Heart right ventricle (tissue), 16 donors: ENCODE results near the gene CIC. TPM values are rescaled to one million over a fixed set of nuclear protein-coding genes. Genes with fewer than 3 reads are reported as not detected.

ENCODE experiments used
- ATAC-seq, 8 donors: fragments of 200-7000 bp; cut with Tn5 transposase; one replicate each; pipeline ENCODE4 v1.9.1; 2020; ENCODE audit warnings: mild to moderate bottlenecking in 8 of 8, moderate library complexity in 8 of 8, moderate number of reproducible peaks in 1 of 8
- DNase-seq, 2 donors: peaks; one replicate each; pipeline ENCODE4 v3.0.0-alpha.2; 2020
- H3K27ac ChIP-seq, 10 donors: fragments of 200-600 bp; sonication (generic) in 2 of 10; one replicate each; pipeline versions ENCODE4 v1.5.0 to v1.8.0; 2020 to 2022; ENCODE audit warnings: mild to moderate bottlenecking in 3 of 10
- H3K27me3 ChIP-seq, 7 donors: fragments of 200-600 bp; one replicate each; pipeline ENCODE4 v1.8.0; 2021 to 2022; ENCODE audit warnings: mild to moderate bottlenecking in 2 of 7
- H3K36me3 ChIP-seq, 9 donors: fragments of 200-600 bp; sonication (generic) in 1 of 9; one replicate each; pipeline versions ENCODE4 v1.5.0 to v1.8.0; 2020 to 2022; ENCODE audit warnings: mild to moderate bottlenecking in 2 of 9
- H3K4me1 ChIP-seq, 9 donors: fragments of 200-600 bp; sonication (generic) in 1 of 9; one replicate each; pipeline versions ENCODE4 v1.5.0 to v1.8.0; 2020 to 2022; ENCODE audit warnings: mild to moderate bottlenecking in 4 of 9
- H3K4me3 ChIP-seq, 10 donors: fragments of 200-600 bp; sonication (generic) in 2 of 10; one replicate each; pipeline versions ENCODE4 v1.5.0 to v1.8.0; 2020 to 2022; ENCODE audit warnings: mild to moderate bottlenecking in 7 of 10, moderate library complexity in 2 of 10
- H3K9me3 ChIP-seq, 11 donors: fragments of 200-600 bp in 10 of 11; sonication (generic) in 2 of 11; one replicate each; pipeline versions ENCODE4 v1.5.0 to v1.8.0; 2013 to 2022; ENCODE audit warnings: mild to moderate bottlenecking in 2 of 11, control low read depth in 1 of 11, moderate library complexity in 1 of 11
- WGBS, 2 donors: extraction: QIAGEN DNeasy Blood & Tissue Kit; methylation state at CpG; one replicate each; pipeline ENCODE4 v1.1.7; 2013; ENCODE audit warnings: inconsistent platforms in 1 of 2; 5-methylcytosine and 5-hydroxymethylcytosine counted together
- intact Hi-C, 10 donors: fragments of 100-400 bp; cut with DNase I; formaldehyde crosslinking; loops; one replicate each; pipeline versions ENCODE4 v1.11.1 to v1.14.2; 2022
- polyA plus RNA-seq, 2 donors: library from polyadenylated mRNA; stranded (reverse); fragments of 200-250 nt; gene quantifications; one replicate each; pipeline ENCODE4 v1.2.3, GENCODE V29; 2013
- total RNA-seq, 10 donors: library from RNA; stranded (reverse); fragmentation: NEBNext Ultra II Directional in 3 of 10; extraction: Animal tissue kit (Norgen Biotek cat#: 25700) in 3 of 10; gene quantifications; one replicate each; pipeline versions ENCODE4 v1.2.1 to v1.2.4, GENCODE V29; 2021 to 2023
- TF ChIP-seq, protein P1 (sequence below), 9 donors: fragments of 200-600 bp; sonication (generic) in 2 of 9; IDR thresholded peaks; one replicate each; pipeline versions ENCODE4 v1.5.0 to v1.8.0; 2021 to 2022; ENCODE audit warnings: antibody characterized with exemption in 9 of 9, mild to moderate bottlenecking in 5 of 9, moderate library complexity in 1 of 9
- donor health status: Arrhythmogenic right ventricular cardiomyopathy.
- donor health status: ischemic (EF 13 %, LVEDD 7.1; RV severe dilation, severe dysfunction).
- donor health status: healthy with polysubstance abuse.
- donor health status: DM: no; HTN: yes; CAD: no.
- donor health status: DM: no; HTN: no; CAD: no.
- donor health status: ischemic (EF 25% LVEDD 6.9; RV normal size, moderate dysfunction).
- donor health status: ischemic (EF 25% LVEDD 5.7; RV mildly dilated, moderate dysfunction).
- donor health status: healthy.
- donor health status: DM: yes; HTN: yes; CAD: no.
- donor health status: Ischemic cardiomyopathy.
- donor health status: ischemic (EF 35%, LVEDD 5.7; RV mildly dilated, moderate dysfunction).
- donor health status: nonischemic (EF 11% LVEDD 7.7; RV severe dilation, severe dysfunction).
- donor health status: DM: yes; HTN: yes; CAD: no.
- donor health status: PGD.
- donor health status: ischemic (EF 29% LVEDD 5.4; RV normal size, mild dysfunction).
- donor health status: nonischemic (EF 23%, LVEDD 6.1; RV moderate dilation, normal function).

The CIC gene
- total and polyA plus RNA-seq, 12 donors, result 17.6 to 42.0 (median 32.0) TPM

GRCh38 chr19:42316223-42317211 lies 47.5 kb downstream of the CIC start:
- TF ChIP-seq, protein P1, sequence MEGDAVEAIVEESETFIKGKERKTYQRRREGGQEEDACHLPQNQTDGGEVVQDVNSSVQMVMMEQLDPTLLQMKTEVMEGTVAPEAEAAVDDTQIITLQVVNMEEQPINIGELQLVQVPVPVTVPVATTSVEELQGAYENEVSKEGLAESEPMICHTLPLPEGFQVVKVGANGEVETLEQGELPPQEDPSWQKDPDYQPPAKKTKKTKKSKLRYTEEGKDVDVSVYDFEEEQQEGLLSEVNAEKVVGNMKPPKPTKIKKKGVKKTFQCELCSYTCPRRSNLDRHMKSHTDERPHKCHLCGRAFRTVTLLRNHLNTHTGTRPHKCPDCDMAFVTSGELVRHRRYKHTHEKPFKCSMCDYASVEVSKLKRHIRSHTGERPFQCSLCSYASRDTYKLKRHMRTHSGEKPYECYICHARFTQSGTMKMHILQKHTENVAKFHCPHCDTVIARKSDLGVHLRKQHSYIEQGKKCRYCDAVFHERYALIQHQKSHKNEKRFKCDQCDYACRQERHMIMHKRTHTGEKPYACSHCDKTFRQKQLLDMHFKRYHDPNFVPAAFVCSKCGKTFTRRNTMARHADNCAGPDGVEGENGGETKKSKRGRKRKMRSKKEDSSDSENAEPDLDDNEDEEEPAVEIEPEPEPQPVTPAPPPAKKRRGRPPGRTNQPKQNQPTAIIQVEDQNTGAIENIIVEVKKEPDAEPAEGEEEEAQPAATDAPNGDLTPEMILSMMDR (IDR thresholded peaks at IDR 0.05), result no peak
- Histone ChIP-seq H3K27me3 (peaks cover 0 to 44% (median 14%) of the 10 kb centered on the region in 7 donors), H3K9me3 (no peaks in the 10 kb centered on the region), H3K27ac (no peak overlapping the region), H3K4me1 (peaks cover 0 to 21% (median 11%) of the 10 kb centered on the region in 9 donors), H3K4me3 (no peak overlapping the region), H3K36me3 (no peaks in the 10 kb centered on the region)
- ATAC-seq (peak in 1 of 8 donors; percentile 23), DNase-seq (no peak)
- WGBS, 2 donors, result 31% methylated on average over 28 of the region's 28 CpGs
- intact Hi-C loops, result loop anchor here in 1 of 10 donors (10.0 kb wide), 1 partner anchor 182 kb away; the partner anchor contains the start of gene POU2F2

DNA sequence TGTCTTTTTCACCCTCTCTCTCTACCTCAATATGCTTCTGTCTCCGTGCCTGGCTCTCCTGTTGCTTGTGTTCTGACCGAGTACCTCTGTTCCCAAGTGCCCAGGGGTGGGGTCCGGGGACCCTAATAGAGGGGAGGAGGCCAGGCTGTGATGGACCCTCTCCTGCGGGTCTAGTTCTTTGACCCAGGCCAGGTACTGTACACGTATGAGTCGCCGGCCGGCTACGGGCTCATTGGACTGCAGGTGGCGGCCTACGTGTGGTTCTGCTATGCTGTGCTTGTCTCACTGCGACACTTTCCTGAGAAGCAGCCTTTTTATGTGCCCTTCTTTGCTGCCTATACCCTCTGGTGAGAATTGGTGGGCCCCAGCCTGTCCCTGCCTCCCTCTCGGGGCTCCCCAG lies 48.5 kb downstream of the CIC start:
- no peaks in the 10 kb centered on the region for H3K36me3 ChIP-seq
- H3K4me3 ChIP-seq, result no peak overlapping the region
- TF ChIP-seq, protein P1 (IDR thresholded peaks at IDR 0.05), result no peak
- peaks cover 0 to 21% (median 11%) of the 10 kb centered on the region in 9 donors for H3K4me1 ChIP-seq
- DNase-seq (no peak), ATAC-seq (no peak)
- intact Hi-C loops, result loop anchor here in 1 of 10 donors (10.0 kb wide), 1 partner anchor 183 kb away; the partner anchor contains the start of gene POU2F2
- WGBS, 2 donors, result 85 to 88% methylated on average over 13 of the region's 13 CpGs
- H3K27ac ChIP-seq, result no peak overlapping the region
- H3K9me3 ChIP-seq, result no peaks in the 10 kb centered on the region
- H3K27me3 ChIP-seq, result peaks cover 0 to 43% (median 4%) of the 10 kb centered on the region in 7 donors

GRCh38 chr19:42322305-42322704 lies 53.3 kb downstream of the CIC start:
- no peaks in the 10 kb centered on the region for H3K9me3 ChIP-seq
- WGBS, 2 donors, result 59 to 64% methylated on average over 9 of the region's 9 CpGs
- H3K27me3 ChIP-seq, result peaks cover 12 to 35% (median 26%) of the 10 kb centered on the region in 7 donors
- ATAC-seq, result no peak
- H3K27ac ChIP-seq, result no peak overlapping the region
- TF ChIP-seq, protein P1 (IDR thresholded peaks at IDR 0.05), result no peak
- DNase-seq, result no peak
- intact Hi-C loops, result loop anchor here in 6 of 10 donors (5.0 to 10.0 kb wide), 2 partner anchors 188 to 190 kb away; partner anchors contain the start of gene POU2F2 (in 6 of the 6)
- H3K36me3 ChIP-seq, result no peaks in the 10 kb centered on the region
- H3K4me3 ChIP-seq, result no peak overlapping the region
- peaks cover 9 to 26% (median 24%) of the 10 kb centered on the region in 9 donors for H3K4me1 ChIP-seq

DNA sequence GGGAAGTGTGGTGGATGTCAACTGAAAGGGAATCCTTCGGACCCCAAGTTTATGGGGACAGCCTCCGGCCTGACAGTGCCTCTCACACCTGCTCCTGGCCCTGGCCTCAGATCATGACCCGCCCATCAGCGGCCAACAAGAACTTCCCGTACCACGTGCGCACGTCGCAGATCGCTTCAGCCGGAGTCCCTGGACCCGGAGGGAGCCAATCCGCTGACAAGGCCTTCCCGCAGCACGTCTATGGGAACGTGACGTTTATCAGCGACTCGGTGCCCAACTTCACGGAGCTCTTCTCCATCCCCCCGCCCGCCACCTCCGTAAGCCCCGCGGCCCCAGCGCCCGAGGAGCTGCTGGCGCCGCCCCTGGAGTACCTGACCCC lies 54.4 kb downstream of the CIC start:
- TF ChIP-seq, protein P1 (IDR thresholded peaks at IDR 0.05), result no peak
- intact Hi-C loops, result loop anchor here in 6 of 10 donors (5.0 to 10.0 kb wide), 2 partner anchors 189 to 191 kb away; partner anchors contain the start of gene POU2F2 (in 6 of the 6)
- ATAC-seq (no peak), DNase-seq (no peak)
- Histone ChIP-seq H3K27ac (no peak overlapping the region), H3K36me3 (no peaks in the 10 kb centered on the region), H3K4me1 (peaks cover 9 to 36% (median 29%) of the 10 kb centered on the region in 9 donors), H3K4me3 (no peak overlapping the region), H3K27me3 (peaks cover 12 to 35% (median 26%) of the 10 kb centered on the region in 7 donors), H3K9me3 (no peaks in the 10 kb centered on the region)
- WGBS, 2 donors, result 14 to 17% methylated on average over 29 of the region's 29 CpGs
